Ovary (tissue), 9 donors: ENCODE measurements around the gene SMYD5. TPM values are rescaled to one million over a fixed set of nuclear protein-coding genes. Genes with fewer than 3 reads are reported as not detected.
"Not testable (repeated sequence)": the region's sequence is repeated elsewhere in the genome, so short reads cannot be mapped to it uniquely, and the experiment has no call there.

ENCODE experiments used
- DNase-seq, 5 donors: peaks; one replicate each; pipeline ENCODE4 v3.0.0-alpha.2; 2019 to 2020
- H3K27ac ChIP-seq, 2 donors: fragments of 200-600 bp; one replicate each; pipeline versions ENCODE4 v1.5.1 to v1.8.0; 2019 to 2022
- H3K27me3 ChIP-seq: fragments of 200-600 bp; one replicate; pipeline ENCODE4 v1.8.0; 2022
- H3K36me3 ChIP-seq: fragments of 200-600 bp; sonication (generic); one replicate; pipeline ENCODE4 v1.5.1; 2019
- H3K4me1 ChIP-seq: one replicate; pipeline ENCODE4 v1.8.1; 2013; ENCODE audit warnings: mild to moderate bottlenecking, moderate library complexity; ENCODE audit not compliant: insufficient read depth
- H3K4me3 ChIP-seq: fragments of 200-600 bp; sonication (generic); one replicate; pipeline ENCODE4 v1.5.1; 2017
- H3K9me3 ChIP-seq, 2 donors: fragments of 200-600 bp in 1 of 2; sonication (generic) in 1 of 2; one replicate each; pipeline versions ENCODE4 v1.5.1 to v1.8.1; 2013 to 2019; ENCODE audit warnings: mild to moderate bottlenecking in 1 of 2, moderate library complexity in 1 of 2
- CTCF ChIP-seq, 3 donors: fragments of 450-650 bp in 2 of 3; fragments of 200-600 bp in 1 of 3; IDR thresholded peaks; one replicate each; pipeline versions ENCODE4 v1.5.1 to v1.8.0; 2016 to 2022; ENCODE audit warnings: antibody characterized with exemption in 3 of 3, mild to moderate bottlenecking in 1 of 3
- EP300 ChIP-seq: sonication (generic); formaldehyde crosslinking; IDR thresholded peaks from one replicate; pipeline ENCODE4 v1.6.1; 2017; ENCODE audit warnings: antibody characterized with exemption
- POLR2A ChIP-seq: fragments of 450-650 bp; IDR thresholded peaks from one replicate; pipeline ENCODE4 v1.6.1; 2017; ENCODE audit warnings: antibody characterized with exemption, mild to moderate bottlenecking, moderate library complexity
- WGBS, 3 donors: extraction: QIAGEN DNeasy Blood & Tissue Kit in 1 of 3; methylation state at CpG; one replicate each; pipeline versions ENCODE4 v1.1.5 to v1.1.7; 2013 to 2017; 5-methylcytosine and 5-hydroxymethylcytosine counted together
- intact Hi-C, 4 donors: fragments of 100-400 bp; cut with DNase I; formaldehyde crosslinking; loops; one replicate each; pipeline versions ENCODE4 v1.11.0 to v1.15.1; 2022 to 2023
- polyA plus RNA-seq, 2 donors: library from polyadenylated mRNA; stranded (reverse); fragments of 200-250 nt in 1 of 2; fragments of 350-450 nt in 1 of 2; fragmentation: Illumina TruSeq in 1 of 2; extraction: RNeasy Lipid Tissue Mini Kit (QIAGEN cat#74804) in 1 of 2; gene quantifications; one replicate each; pipeline ENCODE4 v1.2.3, GENCODE V29; 2013 to 2014
- total RNA-seq, 7 donors: library from RNA; depleted of rRNA in 2 of 7; stranded (reverse); fragments of >200 nt in 2 of 7; fragmentation: NEBNext Ultra II Directional in 3 of 7; extraction: Animal tissue kit (Norgen Biotek cat#: 25700) in 3 of 7; gene quantifications; one replicate each; pipeline versions ENCODE4 v1.1.0 to v1.2.4, GENCODE V29; 2016 to 2023
- donor health status: DM: no; HTN: no; CAD: no; lungs with moderate emphysema.
- donor health status: DM: no; HTN: no; CAD: no.
- donor health status: Bipolar disorder and iron deficiency.
- donor health status: DM: yes; HTN: yes; CAD: no.
- donor health status: DM: no; HTN: no; CAD: no.
- donor health status: DM: yes; HTN: yes; CAD: no.

The SMYD5 gene
- total and polyA plus RNA-seq, 9 donors, result 14.1 to 37.9 (median 26.1) TPM

GRCh38 chr2:73259704-73260337 lies 45.8 kb downstream of the SMYD5 start:
- Histone ChIP-seq H3K27me3 (no peaks in the 10 kb centered on the region), H3K27ac (no peak overlapping the region), H3K9me3 (no peaks in the 10 kb centered on the region), H3K36me3 (no peaks in the 10 kb centered on the region), H3K4me1 (no peaks in the 10 kb centered on the region), H3K4me3 (no peak overlapping the region)
- TF ChIP-seq EP300 (no peak), POLR2A (no peak), CTCF (IDR thresholded peaks at IDR 0.05) (no peak)
- DNase-seq, result no peak
- intact Hi-C loops, result no loop called here
- WGBS, 3 donors, result 66 to 75% (median 74%) methylated on average over 4 of the region's 4 CpGs

- 50 to 53% (median 50%) methylated on average over 17 of the region's 17 CpGs for WGBS, 3 donors
- H3K27me3 ChIP-seq, result no peaks in the 10 kb centered on the region
- no peak overlapping the region for H3K4me3 ChIP-seq
- no peak for DNase-seq
- TF ChIP-seq POLR2A, result no peak
- no peaks in the 10 kb centered on the region for H3K4me1 ChIP-seq
- intact Hi-C loops, result no loop called here
- no peaks in the 10 kb centered on the region for H3K36me3 ChIP-seq
- H3K27ac ChIP-seq, result no peak overlapping the region
- H3K9me3 ChIP-seq, result no peaks in the 10 kb centered on the region
Observed at GRCh38 chr2:73260338-73260984, 46.4 kb downstream of the SMYD5 start.

DNA sequence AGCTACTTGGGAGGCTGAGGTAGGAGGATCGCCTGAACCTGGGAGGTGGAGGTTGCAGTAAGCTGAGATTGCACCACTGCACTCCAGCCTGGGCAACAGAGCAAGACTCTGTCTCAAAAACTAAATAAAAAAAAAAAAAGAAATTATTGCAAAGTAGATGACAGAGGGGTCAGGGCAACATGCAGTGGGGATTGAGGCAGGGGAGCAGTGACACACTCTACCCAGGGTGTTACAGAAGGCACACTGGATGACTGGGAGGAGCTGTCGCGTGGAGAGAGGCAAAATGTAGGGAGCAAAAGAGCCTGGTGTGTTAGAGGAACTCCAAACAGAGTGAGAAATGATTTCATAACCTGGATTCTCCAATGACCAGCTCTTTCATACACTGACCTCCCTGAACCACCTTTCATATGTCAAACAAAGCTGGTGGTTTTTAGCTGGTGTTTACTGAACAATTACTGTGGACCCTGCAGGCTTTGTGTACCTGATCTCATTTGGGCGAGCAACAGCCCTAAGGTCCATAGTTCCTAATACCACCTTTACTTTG lies 48.1 kb downstream of the SMYD5 start:
- intact Hi-C loops, result no loop called here
- TF ChIP-seq CTCF (IDR thresholded peaks at IDR 0.05) (no peak), EP300 (no peak), POLR2A (no peak)
- Histone ChIP-seq H3K4me1 (no peaks in the 10 kb centered on the region), H3K27me3 (no peaks in the 10 kb centered on the region), H3K4me3 (no peak overlapping the region), H3K36me3 (no peaks in the 10 kb centered on the region), H3K27ac (no peak overlapping the region), H3K9me3 (no peaks in the 10 kb centered on the region)
- DNase-seq, result no peak
- WGBS, 3 donors, result 91 to 92% (median 91%) methylated on average over 4 of the region's 4 CpGs

- H3K36me3 ChIP-seq, intact Hi-C loops, H3K4me1 ChIP-seq, DNase-seq, H3K27ac ChIP-seq, H3K27me3 ChIP-seq, H3K9me3 ChIP-seq, H3K4me3 ChIP-seq: not testable (repeated sequence)
- WGBS, 3 donors, result 89 to 90% (median 90%) methylated on average over 18 of the region's 18 CpGs
Observed at GRCh38 chr2:73262691-73263429, 48.8 kb downstream of the SMYD5 start.

DNA sequence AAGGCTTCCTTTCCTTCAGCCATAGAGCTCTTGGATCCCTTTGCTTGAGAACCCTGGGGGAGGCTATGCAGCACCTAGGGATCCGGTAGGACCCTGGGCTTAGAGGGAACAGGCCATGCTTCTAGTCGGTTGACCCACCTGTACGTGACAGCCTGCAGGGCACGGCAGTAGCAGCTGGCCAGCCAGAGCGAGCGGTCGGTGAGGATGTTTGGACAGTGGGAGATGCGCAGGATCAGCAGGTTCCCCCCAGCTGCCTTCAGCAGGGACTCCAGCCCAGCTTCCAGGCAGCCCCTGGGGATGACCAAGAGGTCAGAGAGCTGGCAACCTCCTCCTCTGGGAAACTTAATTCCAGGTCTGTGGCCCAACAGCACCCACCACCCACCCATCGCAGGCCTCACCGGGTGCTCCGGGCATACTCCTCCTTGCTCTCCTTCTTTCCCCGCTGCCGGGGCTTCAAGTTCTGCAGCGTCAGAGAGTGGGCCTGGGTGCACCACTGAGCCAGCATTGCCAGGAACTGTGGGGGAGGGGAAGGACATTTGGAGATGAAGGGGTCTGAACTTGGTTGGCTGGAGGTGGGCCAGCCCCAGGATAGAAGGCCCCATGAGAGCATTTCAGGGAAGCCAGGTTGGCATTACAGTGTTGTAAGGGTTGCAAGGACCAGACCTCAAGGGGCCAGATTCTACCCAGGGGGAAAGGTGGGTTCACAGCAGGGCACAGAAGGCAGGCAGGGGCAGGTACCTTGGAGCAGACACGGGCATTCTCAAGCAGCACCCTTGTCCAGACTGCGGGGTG lies 49.7 kb downstream of the SMYD5 start:
- H3K27me3 ChIP-seq, result no peaks in the 10 kb centered on the region
- H3K36me3 ChIP-seq, result no peaks in the 10 kb centered on the region
- DNase-seq, result no peak
- WGBS, 3 donors, result 92% methylated on average over 16 of the region's 16 CpGs
- H3K4me1 ChIP-seq, result peaks cover 1% of the 10 kb centered on the region
- H3K27ac ChIP-seq, result no peak overlapping the region
- TF ChIP-seq POLR2A (no peak), EP300 (no peak), CTCF (IDR thresholded peaks at IDR 0.05) (no peak)
- H3K9me3 ChIP-seq, result no peaks in the 10 kb centered on the region
- intact Hi-C loops, result no loop called here
- H3K4me3 ChIP-seq, result no peak overlapping the region
